ENCODE results near the gene PRKG1.

DNA sequence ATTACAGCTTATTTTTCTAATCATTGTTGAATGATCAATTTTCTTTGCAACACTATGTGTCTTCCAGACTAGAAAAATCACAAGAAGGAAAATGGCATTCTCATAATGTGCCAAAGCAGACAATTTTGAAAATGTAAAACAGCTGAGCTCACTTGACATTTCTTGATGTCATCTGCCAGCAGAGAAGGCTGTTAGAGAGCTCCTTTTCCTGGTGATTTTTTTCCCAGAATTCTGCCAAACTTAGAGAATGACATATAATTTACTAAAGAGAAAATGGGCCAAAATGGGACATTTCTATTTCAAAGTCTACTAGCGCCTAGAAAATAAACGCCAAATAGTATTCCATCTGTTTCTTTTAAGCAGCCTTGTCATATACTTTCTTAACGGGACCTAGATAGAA lies 714.0 kb downstream of the PRKG1 start:
- TF ChIP-seq, protein P1, sequence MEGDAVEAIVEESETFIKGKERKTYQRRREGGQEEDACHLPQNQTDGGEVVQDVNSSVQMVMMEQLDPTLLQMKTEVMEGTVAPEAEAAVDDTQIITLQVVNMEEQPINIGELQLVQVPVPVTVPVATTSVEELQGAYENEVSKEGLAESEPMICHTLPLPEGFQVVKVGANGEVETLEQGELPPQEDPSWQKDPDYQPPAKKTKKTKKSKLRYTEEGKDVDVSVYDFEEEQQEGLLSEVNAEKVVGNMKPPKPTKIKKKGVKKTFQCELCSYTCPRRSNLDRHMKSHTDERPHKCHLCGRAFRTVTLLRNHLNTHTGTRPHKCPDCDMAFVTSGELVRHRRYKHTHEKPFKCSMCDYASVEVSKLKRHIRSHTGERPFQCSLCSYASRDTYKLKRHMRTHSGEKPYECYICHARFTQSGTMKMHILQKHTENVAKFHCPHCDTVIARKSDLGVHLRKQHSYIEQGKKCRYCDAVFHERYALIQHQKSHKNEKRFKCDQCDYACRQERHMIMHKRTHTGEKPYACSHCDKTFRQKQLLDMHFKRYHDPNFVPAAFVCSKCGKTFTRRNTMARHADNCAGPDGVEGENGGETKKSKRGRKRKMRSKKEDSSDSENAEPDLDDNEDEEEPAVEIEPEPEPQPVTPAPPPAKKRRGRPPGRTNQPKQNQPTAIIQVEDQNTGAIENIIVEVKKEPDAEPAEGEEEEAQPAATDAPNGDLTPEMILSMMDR (IDR thresholded peaks at IDR 0.05; ENCODE audit: low read depth, low read length, poor library complexity, severe bottlenecking) = no peak
- no peak for TF ChIP-seq EZH2phosphoT487 (IDR thresholded peaks at IDR 0.05; ENCODE audit: borderline replicate concordance, low read length)
